Breast epithelium (tissue), 4 donors: Measurements from ENCODE around the gene BCL11B. TPM values are rescaled to one million over a fixed set of nuclear protein-coding genes. Genes with fewer than 3 reads are reported as not detected.

Experiments used
- DNase-seq, 2 donors: peaks; one replicate each; pipeline ENCODE4 v3.0.0-alpha.2; 2019; ENCODE audit warnings: low spot score in 2 of 2
- H3K27ac ChIP-seq, 2 donors: fragments of 200-600 bp; sonication (generic) in 1 of 2; one replicate each; pipeline ENCODE4 v1.5.1; 2016 to 2019; ENCODE audit warnings: mild to moderate bottlenecking in 1 of 2
- H3K27me3 ChIP-seq, 2 donors: fragments of 200-600 bp; sonication (generic) in 1 of 2; one replicate each; pipeline versions ENCODE4 v1.5.1 to v1.6.0; 2017 to 2019; ENCODE audit warnings: control low read depth in 1 of 2, mild to moderate bottlenecking in 1 of 2
- H3K36me3 ChIP-seq: fragments of 200-600 bp; one replicate; pipeline ENCODE4 v1.5.1; 2019
- H3K4me1 ChIP-seq, 2 donors: fragments of 200-600 bp; sonication (generic); one replicate each; pipeline ENCODE4 v1.5.1; 2016 to 2019; ENCODE audit warnings: control low read depth in 1 of 2
- H3K4me3 ChIP-seq, 3 donors: fragments of 200-600 bp; sonication (generic); 1 replicate in 2 of 3; 2 replicates in 1 of 3; pipeline ENCODE4 v1.5.1; 2016 to 2019; ENCODE audit warnings: mild to moderate bottlenecking in 3 of 3, moderate library complexity in 2 of 3
- H3K9me3 ChIP-seq, 2 donors: fragments of 200-600 bp; sonication (generic) in 1 of 2; one replicate each; pipeline ENCODE4 v1.5.1; 2016 to 2019; ENCODE audit warnings: control low read depth in 1 of 2
- POLR2A ChIP-seq: fragments of 450-650 bp; IDR thresholded peaks from one replicate; pipeline ENCODE4 v1.6.1; 2016; ENCODE audit warnings: antibody characterized with exemption, mild to moderate bottlenecking, moderate library complexity
- POLR2AphosphoS5 ChIP-seq, 3 donors: sonication (generic); formaldehyde crosslinking; IDR thresholded peaks; one replicate each; pipeline ENCODE4 v1.6.1; 2017; ENCODE audit warnings: antibody characterized with exemption in 3 of 3
- intact Hi-C: fragments of 100-400 bp; cut with DNase I; formaldehyde crosslinking; loops from one replicate; pipeline ENCODE4 v1.15.1; 2023; ENCODE audit warnings: low total_unique reads
- total RNA-seq, 3 donors: library from RNA; depleted of rRNA; stranded (reverse); fragments of >200 nt; gene quantifications; one replicate each; pipeline ENCODE4 v1.1.0, GENCODE V29; 2016
- TF ChIP-seq, protein P1 (sequence below), 3 donors: fragments of 450-650 bp; IDR thresholded peaks; one replicate each; pipeline ENCODE4 v1.5.1; 2016 to 2017; ENCODE audit warnings: antibody characterized with exemption in 3 of 3, mild to moderate bottlenecking in 3 of 3, moderate library complexity in 3 of 3

Gene BCL11B
- total RNA-seq, 3 donors from 2014 or later: 0.96 to 3.9 (median 2.6) TPM

GRCh38 chr14:99212199-99212598 lies 59.8 kb downstream of the BCL11B start:
- Histone ChIP-seq H3K4me1 (no peaks in the 10 kb centered on the region), H3K27ac (no peak overlapping the region), H3K4me3 (no peak overlapping the region), H3K27me3 (no peaks in the 10 kb centered on the region), H3K36me3 (no peaks in the 10 kb centered on the region), H3K9me3 (no peaks in the 10 kb centered on the region)
- DNase-seq: no peak
- intact Hi-C loops: no loop called here
- TF ChIP-seq, protein P1, sequence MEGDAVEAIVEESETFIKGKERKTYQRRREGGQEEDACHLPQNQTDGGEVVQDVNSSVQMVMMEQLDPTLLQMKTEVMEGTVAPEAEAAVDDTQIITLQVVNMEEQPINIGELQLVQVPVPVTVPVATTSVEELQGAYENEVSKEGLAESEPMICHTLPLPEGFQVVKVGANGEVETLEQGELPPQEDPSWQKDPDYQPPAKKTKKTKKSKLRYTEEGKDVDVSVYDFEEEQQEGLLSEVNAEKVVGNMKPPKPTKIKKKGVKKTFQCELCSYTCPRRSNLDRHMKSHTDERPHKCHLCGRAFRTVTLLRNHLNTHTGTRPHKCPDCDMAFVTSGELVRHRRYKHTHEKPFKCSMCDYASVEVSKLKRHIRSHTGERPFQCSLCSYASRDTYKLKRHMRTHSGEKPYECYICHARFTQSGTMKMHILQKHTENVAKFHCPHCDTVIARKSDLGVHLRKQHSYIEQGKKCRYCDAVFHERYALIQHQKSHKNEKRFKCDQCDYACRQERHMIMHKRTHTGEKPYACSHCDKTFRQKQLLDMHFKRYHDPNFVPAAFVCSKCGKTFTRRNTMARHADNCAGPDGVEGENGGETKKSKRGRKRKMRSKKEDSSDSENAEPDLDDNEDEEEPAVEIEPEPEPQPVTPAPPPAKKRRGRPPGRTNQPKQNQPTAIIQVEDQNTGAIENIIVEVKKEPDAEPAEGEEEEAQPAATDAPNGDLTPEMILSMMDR (IDR thresholded peaks at IDR 0.05): no peak
- TF ChIP-seq POLR2A (no peak), POLR2AphosphoS5 (IDR thresholded peaks at IDR 0.05) (no peak)

- no peaks in the 10 kb centered on the region for H3K36me3 ChIP-seq
- DNase-seq: no peak
- no peaks in the 10 kb centered on the region for H3K27me3 ChIP-seq
- H3K4me3 ChIP-seq: no peak overlapping the region
- no peaks in the 10 kb centered on the region for H3K9me3 ChIP-seq
- H3K4me1 ChIP-seq: no peaks in the 10 kb centered on the region
- intact Hi-C loops: no loop called here
- H3K27ac ChIP-seq: no peak overlapping the region
- TF ChIP-seq, protein P1 (IDR thresholded peaks at IDR 0.05): no peak
- TF ChIP-seq POLR2AphosphoS5 (IDR thresholded peaks at IDR 0.05) (no peak), POLR2A (no peak)
Observed at GRCh38 chr14:99211410-99211809, 60.6 kb downstream of the BCL11B start.

- no peaks in the 10 kb centered on the region for H3K27me3 ChIP-seq
- H3K9me3 ChIP-seq: no peaks in the 10 kb centered on the region
- no peaks in the 10 kb centered on the region for H3K36me3 ChIP-seq
- TF ChIP-seq POLR2AphosphoS5 (IDR thresholded peaks at IDR 0.05): no peak
- TF ChIP-seq, protein P1 (IDR thresholded peaks at IDR 0.05): no peak
- no peak for TF ChIP-seq POLR2A
- no peak overlapping the region for H3K4me3 ChIP-seq
- no peaks in the 10 kb centered on the region for H3K4me1 ChIP-seq
- intact Hi-C loops: no loop called here
- no peak for DNase-seq
- H3K27ac ChIP-seq: no peak overlapping the region
Observed at GRCh38 chr14:99210333-99210732, 61.7 kb downstream of the BCL11B start.

DNA sequence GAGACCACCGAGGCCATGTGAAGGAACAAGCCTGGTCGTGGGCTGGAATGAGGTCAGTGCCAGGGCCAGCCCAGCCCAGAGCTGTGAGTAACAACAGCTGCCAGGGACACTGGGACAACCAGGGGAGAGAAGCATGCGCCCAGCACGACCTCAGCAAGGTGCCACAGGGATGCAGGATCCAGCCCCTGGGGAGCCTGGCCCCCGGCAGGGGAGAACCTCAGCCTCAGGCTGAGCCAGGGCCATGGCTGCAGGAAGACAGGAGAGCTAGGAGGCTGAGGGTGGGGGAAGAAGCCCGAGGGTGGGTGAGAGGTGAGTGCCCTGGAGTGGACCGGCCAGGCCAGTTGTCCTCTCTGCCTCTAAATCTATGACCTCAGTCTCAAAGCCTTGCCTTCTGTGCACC lies 62.6 kb downstream of the BCL11B start:
- no peak overlapping the region for H3K27ac ChIP-seq
- intact Hi-C loops: no loop called here
- no peaks in the 10 kb centered on the region for H3K9me3 ChIP-seq
- no peaks in the 10 kb centered on the region for H3K27me3 ChIP-seq
- TF ChIP-seq POLR2AphosphoS5 (IDR thresholded peaks at IDR 0.05): no peak
- no peak for DNase-seq
- H3K4me1 ChIP-seq: no peaks in the 10 kb centered on the region
- H3K36me3 ChIP-seq: no peaks in the 10 kb centered on the region
- no peak overlapping the region for H3K4me3 ChIP-seq

- Histone ChIP-seq H3K27me3 (no peaks in the 10 kb centered on the region), H3K4me3 (no peak overlapping the region), H3K36me3 (no peaks in the 10 kb centered on the region), H3K9me3 (no peaks in the 10 kb centered on the region), H3K27ac (no peak overlapping the region), H3K4me1 (no peaks in the 10 kb centered on the region)
- DNase-seq: no peak
- no peak for TF ChIP-seq POLR2A
- intact Hi-C loops: no loop called here
Observed at GRCh38 chr14:99208318-99208717, 63.7 kb downstream of the BCL11B start.

GRCh38 chr14:99207456-99207855 lies 64.5 kb downstream of the BCL11B start:
- H3K27ac ChIP-seq: no peak overlapping the region
- H3K36me3 ChIP-seq: no peaks in the 10 kb centered on the region
- TF ChIP-seq POLR2A (no peak), POLR2AphosphoS5 (IDR thresholded peaks at IDR 0.05) (no peak)
- TF ChIP-seq, protein P1 (IDR thresholded peaks at IDR 0.05): no peak
- no peaks in the 10 kb centered on the region for H3K27me3 ChIP-seq
- no peak for DNase-seq
- H3K9me3 ChIP-seq: no peaks in the 10 kb centered on the region
- H3K4me3 ChIP-seq: no peak overlapping the region
- intact Hi-C loops: no loop called here
- no peaks in the 10 kb centered on the region for H3K4me1 ChIP-seq
